GM21390 (cell line): ENCODE measurements around the gene CHEK2.
"Not testable (repeated sequence)": the region's sequence is repeated elsewhere in the genome, so short reads cannot be mapped to it uniquely, and the experiment has no call there.

Experiments used
- ATAC-seq: cut with Tn5 transposase; IDR thresholded peaks from one replicate; pipeline ENCODE4 v1.9.1; 2021; ENCODE audit not compliant: unreplicated experiment

Gene CHEK2

GRCh38 chr22:28742562-28742962 lies 942 bp upstream of the CHEK2 start:
- ATAC-seq, result no peak

GRCh38 chr22:28741200-28741784 lies 328 bp downstream of the CHEK2 start:
- ATAC-seq, result no peak

GRCh38 chr22:28738876-28739275 lies 2.7 kb downstream of the CHEK2 start:
- not testable (repeated sequence) for ATAC-seq

GRCh38 chr22:28737701-28738100 lies 3.9 kb downstream of the CHEK2 start:
- no peak for ATAC-seq

- no peak for ATAC-seq
These were observed 5.1 kb downstream of the CHEK2 start for GRCh38 chr22:28736301-28737155.

GRCh38 chr22:28734393-28734792 lies 7.2 kb downstream of the CHEK2 start:
- no peak for ATAC-seq

GRCh38 chr22:28730179-28730578 lies 11.4 kb downstream of the CHEK2 start:
- no peak for ATAC-seq

- no peak for ATAC-seq
These were observed 12.9 kb downstream of the CHEK2 start for GRCh38 chr22:28728621-28729313.

- no peak for ATAC-seq
These were observed 13.6 kb downstream of the CHEK2 start for GRCh38 chr22:28728002-28728401.

- ATAC-seq, result no peak
These were observed 23.6 kb downstream of the CHEK2 start for GRCh38 chr22:28718044-28718443.

- no peak for ATAC-seq
These were observed 24.9 kb downstream of the CHEK2 start for GRCh38 chr22:28716686-28717085.

GRCh38 chr22:28715611-28716010 lies 26.0 kb downstream of the CHEK2 start:
- no peak for ATAC-seq

GRCh38 chr22:28714043-28714628 lies 27.5 kb downstream of the CHEK2 start:
- ATAC-seq, result no peak

GRCh38 chr22:28711820-28712777 lies 29.5 kb downstream of the CHEK2 start:
- ATAC-seq, result no peak

- no peak for ATAC-seq
These were observed 30.3 kb downstream of the CHEK2 start for GRCh38 chr22:28711341-28711740.

- ATAC-seq, result no peak
These were observed 30.9 kb downstream of the CHEK2 start for GRCh38 chr22:28710576-28711191.

GRCh38 chr22:28710107-28710506 lies 31.5 kb downstream of the CHEK2 start:
- no peak for ATAC-seq

- ATAC-seq, result no peak
These were observed 34.8 kb downstream of the CHEK2 start for GRCh38 chr22:28706845-28707244.

- ATAC-seq, result no peak
These were observed 38.2 kb downstream of the CHEK2 start for GRCh38 chr22:28703436-28703835.

- ATAC-seq, result no peak
These were observed 38.7 kb downstream of the CHEK2 start for GRCh38 chr22:28702891-28703290.
